ENCODE measurements around the gene GJC2. TPM values are rescaled to one million over a fixed set of nuclear protein-coding genes. Genes with fewer than 3 reads are reported as not detected.
A peak's percentile ranks its signal among the peaks of the same experiment; 100 is the strongest.
"Not testable (repeated sequence)": the region's sequence is repeated elsewhere in the genome, so short reads cannot be mapped to it uniquely, and the experiment has no call there.

GJC2 gene
- total RNA-seq, 1 experiment from 2014 or later, result not detected

DNA sequence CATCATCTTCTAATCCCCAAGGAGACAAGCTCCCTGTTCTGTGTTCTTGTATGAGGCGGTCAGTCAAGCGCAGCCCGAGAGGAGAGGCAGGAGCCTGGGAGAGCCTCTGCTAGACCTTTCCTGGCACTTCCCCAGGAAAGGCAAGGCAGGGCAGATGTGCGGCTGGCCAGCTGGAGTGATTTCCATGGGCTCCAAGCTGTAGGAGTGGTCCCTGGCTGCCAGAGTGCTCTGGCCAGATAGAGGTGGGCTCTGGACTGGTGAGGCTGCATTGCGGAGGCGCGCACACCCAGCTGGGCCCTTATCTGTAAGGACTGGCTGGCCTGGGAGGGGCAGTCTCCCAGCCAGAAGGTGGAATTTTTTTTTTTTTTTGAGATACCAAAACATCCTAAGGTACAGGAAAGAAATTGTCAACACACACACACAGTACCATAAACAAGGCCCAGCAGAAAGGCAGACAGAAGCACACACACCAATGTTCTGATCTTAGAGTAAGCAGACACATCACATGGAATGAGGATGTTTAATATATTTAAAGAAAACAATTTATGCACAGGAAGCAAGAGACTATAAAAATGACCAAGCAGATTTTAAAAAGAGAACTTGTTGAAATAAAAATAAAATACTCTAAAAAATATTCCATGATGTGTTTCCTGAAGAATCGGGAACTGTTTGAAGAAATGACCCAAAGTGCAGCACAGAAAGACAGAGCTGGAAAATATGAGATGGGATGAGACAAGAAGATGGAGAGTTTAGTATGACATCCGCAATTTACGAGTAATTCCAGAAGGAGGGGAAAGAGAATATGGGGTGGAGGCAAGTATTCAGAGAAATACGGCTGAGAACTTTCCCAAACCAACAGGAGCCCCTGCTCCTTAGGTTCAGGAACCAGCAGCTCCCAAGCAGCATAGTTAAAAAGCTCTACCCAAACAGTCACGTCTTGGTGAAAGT lies 29.3 kb downstream of the GJC2 start:
- Histone ChIP-seq H4K20me1 (ENCODE audit: insufficient read depth, low read depth, low read length) (no peaks in the 10 kb centered on the region), H3K27me3 (ENCODE audit: low read length) (no peaks in the 10 kb centered on the region), H3K9ac (ENCODE audit: low read length) (no peak overlapping the region), H3K9me2 (replicated peaks; ENCODE audit: insufficient read depth, low read length) (no peaks in the 10 kb centered on the region), H3K79me2 (ENCODE audit: low read length) (no peaks in the 10 kb centered on the region), H3K4me3 (ENCODE audit: low read length) (no peak overlapping the region), H3K36me3 (ENCODE audit: insufficient read depth, low read length) (no peaks in the 10 kb centered on the region), H3K27ac (ENCODE audit: low read length) (no peak overlapping the region), H2AFZ (ENCODE audit: low read length) (no peak overlapping the region), H3K4me1 (ENCODE audit: low read length) (no peaks in the 10 kb centered on the region), H3K4me2 (ENCODE audit: low read depth, low read length, poor library complexity, severe bottlenecking) (no peak overlapping the region), H3K9me3 (ENCODE audit: low read length) (no peaks in the 10 kb centered on the region)
- no peak for DNase-seq

DNA sequence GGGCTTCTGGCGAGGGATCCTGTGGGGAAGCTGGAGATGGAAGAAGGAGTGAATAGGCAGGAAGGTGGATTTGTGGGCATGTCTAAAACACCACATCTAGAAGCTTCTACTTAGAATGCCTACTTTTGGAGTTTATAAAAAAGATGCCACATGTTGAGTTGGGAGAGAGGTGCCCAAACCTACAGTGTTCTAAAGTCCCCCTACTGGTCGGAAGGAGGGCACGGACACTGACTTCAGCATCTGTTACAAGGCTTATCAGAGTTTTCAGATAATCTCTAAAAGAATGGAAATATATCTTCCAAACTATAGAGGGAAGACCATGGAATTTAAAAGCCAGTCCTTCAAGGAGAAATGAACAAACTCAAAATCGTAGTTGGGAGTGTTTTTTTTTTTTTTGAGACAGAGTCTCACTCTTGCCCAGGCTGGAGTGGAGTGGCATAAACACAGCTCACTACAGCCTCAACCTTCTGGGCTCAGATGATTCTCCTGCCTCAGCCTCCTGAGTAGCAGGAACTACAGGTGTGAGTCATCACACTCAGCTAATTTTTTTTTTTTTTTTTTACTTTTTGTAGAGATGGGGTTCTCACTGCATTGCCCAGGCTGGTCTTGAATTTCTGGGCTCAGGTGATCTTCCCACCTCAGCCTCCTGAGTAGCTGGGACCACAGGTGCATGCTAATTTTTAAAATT lies 30.7 kb downstream of the GJC2 start:
- Histone ChIP-seq H3K27ac (ENCODE audit: low read length) (no peak overlapping the region), H3K4me3 (ENCODE audit: low read length) (no peak overlapping the region), H3K9ac (ENCODE audit: low read length) (no peak overlapping the region), H3K4me1 (ENCODE audit: low read length) (no peaks in the 10 kb centered on the region), H4K20me1 (ENCODE audit: insufficient read depth, low read depth, low read length) (no peaks in the 10 kb centered on the region), H3K27me3 (ENCODE audit: low read length) (no peaks in the 10 kb centered on the region), H3K36me3 (ENCODE audit: insufficient read depth, low read length) (no peaks in the 10 kb centered on the region), H3K9me3 (ENCODE audit: low read length) (no peaks in the 10 kb centered on the region), H3K79me2 (ENCODE audit: low read length) (no peaks in the 10 kb centered on the region), H3K9me2 (replicated peaks; ENCODE audit: insufficient read depth, low read length) (no peaks in the 10 kb centered on the region), H2AFZ (ENCODE audit: low read length) (no peak overlapping the region), H3K4me2 (ENCODE audit: low read depth, low read length, poor library complexity, severe bottlenecking) (no peak overlapping the region)
- peak; percentile 66 for DNase-seq

DNA sequence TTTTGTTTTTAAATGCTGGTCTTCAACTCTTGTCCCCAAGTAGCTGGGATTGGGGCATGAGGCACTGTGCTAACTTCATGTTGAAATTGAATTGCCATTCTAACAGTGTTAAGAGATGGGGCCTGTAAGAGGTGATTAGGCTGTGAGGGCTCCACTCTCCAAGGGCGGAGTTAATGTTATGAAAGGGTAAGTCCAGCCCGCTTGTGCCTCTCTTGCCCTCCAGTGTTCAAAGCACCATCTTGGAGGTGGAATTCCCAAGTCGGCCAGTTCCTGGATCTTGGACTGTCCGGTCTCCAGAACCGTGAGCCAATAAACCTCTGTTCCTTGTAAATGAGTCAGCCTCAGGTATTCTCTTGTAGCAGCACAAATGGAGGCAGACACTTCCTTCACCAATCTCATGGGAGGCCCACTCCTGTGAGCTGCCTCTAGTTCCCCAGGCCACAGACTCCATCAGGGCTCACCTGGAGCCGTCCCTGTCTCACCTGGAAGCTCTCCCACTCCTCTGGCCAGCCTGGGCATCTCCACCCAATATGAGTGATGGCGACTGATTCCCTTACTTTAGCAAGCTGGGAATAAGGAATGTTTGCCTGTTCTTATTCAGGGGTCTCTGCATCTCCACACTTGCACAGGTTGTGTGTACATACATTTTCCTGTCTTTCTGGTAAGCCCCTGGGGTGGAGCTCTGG lies 31.4 kb downstream of the GJC2 start:
- Histone ChIP-seq H2AFZ (ENCODE audit: low read length) (no peak overlapping the region), H3K27ac (ENCODE audit: low read length) (no peak overlapping the region), H3K9me2 (replicated peaks; ENCODE audit: insufficient read depth, low read length) (no peaks in the 10 kb centered on the region)

GRCh38 chr1:228181645-228182034 lies 31.9 kb downstream of the GJC2 start:
- Histone ChIP-seq H3K36me3 (ENCODE audit: insufficient read depth, low read length) (no peaks in the 10 kb centered on the region), H3K4me1 (ENCODE audit: low read length) (no peaks in the 10 kb centered on the region), H3K4me3 (ENCODE audit: low read length) (no peak overlapping the region), H3K9me2 (replicated peaks; ENCODE audit: insufficient read depth, low read length) (no peaks in the 10 kb centered on the region), H3K27me3 (ENCODE audit: low read length) (no peaks in the 10 kb centered on the region), H3K27ac (ENCODE audit: low read length) (no peak overlapping the region), H3K9me3 (ENCODE audit: low read length) (no peaks in the 10 kb centered on the region), H2AFZ (ENCODE audit: low read length) (no peak overlapping the region), H3K4me2 (ENCODE audit: low read depth, low read length, poor library complexity, severe bottlenecking) (no peak overlapping the region), H3K79me2 (ENCODE audit: low read length) (no peaks in the 10 kb centered on the region), H4K20me1 (ENCODE audit: insufficient read depth, low read depth, low read length) (no peaks in the 10 kb centered on the region), H3K9ac (ENCODE audit: low read length) (no peak overlapping the region)
- no peak for DNase-seq

More for the DNA sequence above, 31.4 kb downstream of the GJC2 start:
- no peaks in the 10 kb centered on the region for H3K79me2 ChIP-seq (ENCODE audit: low read length)
- no peaks in the 10 kb centered on the region for H3K36me3 ChIP-seq (ENCODE audit: insufficient read depth, low read length)
- DNase-seq, result no peak
- no peaks in the 10 kb centered on the region for H3K27me3 ChIP-seq (ENCODE audit: low read length)
- H3K4me1 ChIP-seq (ENCODE audit: low read length), result no peaks in the 10 kb centered on the region
- H3K9ac ChIP-seq (ENCODE audit: low read length), result no peak overlapping the region
- no peak overlapping the region for H3K4me2 ChIP-seq (ENCODE audit: low read depth, low read length, poor library complexity, severe bottlenecking)
- no peak overlapping the region for H3K4me3 ChIP-seq (ENCODE audit: low read length)
- H4K20me1 ChIP-seq (ENCODE audit: insufficient read depth, low read depth, low read length), result no peaks in the 10 kb centered on the region
- no peaks in the 10 kb centered on the region for H3K9me3 ChIP-seq (ENCODE audit: low read length)

GRCh38 chr1:228182296-228183030 lies 32.7 kb downstream of the GJC2 start:
- Histone ChIP-seq H4K20me1 (ENCODE audit: insufficient read depth, low read depth, low read length) (no peaks in the 10 kb centered on the region), H3K9ac (ENCODE audit: low read length) (no peak overlapping the region), H3K9me3 (ENCODE audit: low read length) (no peaks in the 10 kb centered on the region), H3K79me2 (ENCODE audit: low read length) (no peaks in the 10 kb centered on the region), H3K4me1 (ENCODE audit: low read length) (no peaks in the 10 kb centered on the region), H3K27ac (ENCODE audit: low read length) (no peak overlapping the region), H3K27me3 (ENCODE audit: low read length) (no peaks in the 10 kb centered on the region), H3K4me2 (ENCODE audit: low read depth, low read length, poor library complexity, severe bottlenecking) (no peak overlapping the region), H3K4me3 (ENCODE audit: low read length) (no peak overlapping the region), H3K9me2 (replicated peaks; ENCODE audit: insufficient read depth, low read length) (no peaks in the 10 kb centered on the region), H3K36me3 (ENCODE audit: insufficient read depth, low read length) (no peaks in the 10 kb centered on the region), H2AFZ (ENCODE audit: low read length) (no peak overlapping the region)
- no peak for DNase-seq

GRCh38 chr1:228184152-228184551 lies 34.4 kb downstream of the GJC2 start:
- Histone ChIP-seq H3K9me3 (ENCODE audit: low read length) (no peaks in the 10 kb centered on the region), H3K9ac (ENCODE audit: low read length) (no peak overlapping the region), H3K9me2 (replicated peaks; ENCODE audit: insufficient read depth, low read length) (no peaks in the 10 kb centered on the region), H2AFZ (ENCODE audit: low read length) (no peak overlapping the region), H3K4me3 (ENCODE audit: low read length) (no peak overlapping the region), H3K27ac (ENCODE audit: low read length) (no peak overlapping the region), H3K36me3 (ENCODE audit: insufficient read depth, low read length) (no peaks in the 10 kb centered on the region), H3K4me1 (ENCODE audit: low read length) (no peaks in the 10 kb centered on the region), H3K4me2 (ENCODE audit: low read depth, low read length, poor library complexity, severe bottlenecking) (no peak overlapping the region), H4K20me1 (ENCODE audit: insufficient read depth, low read depth, low read length) (no peaks in the 10 kb centered on the region), H3K79me2 (ENCODE audit: low read length) (no peaks in the 10 kb centered on the region), H3K27me3 (ENCODE audit: low read length) (no peaks in the 10 kb centered on the region)
- DNase-seq, result no peak

- Histone ChIP-seq H3K4me3 (ENCODE audit: low read length) (no peak overlapping the region), H3K27ac (ENCODE audit: low read length) (no peak overlapping the region), H3K4me2 (ENCODE audit: low read depth, low read length, poor library complexity, severe bottlenecking) (no peak overlapping the region), H3K9ac (ENCODE audit: low read length) (no peak overlapping the region), H3K27me3 (ENCODE audit: low read length) (no peaks in the 10 kb centered on the region), H3K4me1 (ENCODE audit: low read length) (no peaks in the 10 kb centered on the region), H3K9me2 (replicated peaks; ENCODE audit: insufficient read depth, low read length) (no peaks in the 10 kb centered on the region), H4K20me1 (ENCODE audit: insufficient read depth, low read depth, low read length) (no peaks in the 10 kb centered on the region), H3K36me3 (ENCODE audit: insufficient read depth, low read length) (no peaks in the 10 kb centered on the region), H3K79me2 (ENCODE audit: low read length) (no peaks in the 10 kb centered on the region), H3K9me3 (ENCODE audit: low read length) (no peaks in the 10 kb centered on the region), H2AFZ (ENCODE audit: low read length) (no peak overlapping the region)
- DNase-seq, result no peak
Measured at GRCh38 chr1:228185641-228185965, 35.9 kb downstream of the GJC2 start.

GRCh38 chr1:228188249-228188648 lies 38.5 kb downstream of the GJC2 start:
- H3K4me1 ChIP-seq (ENCODE audit: low read length); DNase-seq; H3K36me3 ChIP-seq (ENCODE audit: insufficient read depth, low read length); H3K9me2 ChIP-seq (replicated peaks; ENCODE audit: insufficient read depth, low read length); H3K79me2 ChIP-seq (ENCODE audit: low read length); H4K20me1 ChIP-seq (ENCODE audit: insufficient read depth, low read depth, low read length); H3K9me3 ChIP-seq (ENCODE audit: low read length); H3K27me3 ChIP-seq (ENCODE audit: low read length); H3K4me2 ChIP-seq (ENCODE audit: low read depth, low read length, poor library complexity, severe bottlenecking); H3K4me3 ChIP-seq (ENCODE audit: low read length); H3K27ac ChIP-seq (ENCODE audit: low read length); H3K9ac ChIP-seq (ENCODE audit: low read length); H2AFZ ChIP-seq (ENCODE audit: low read length): not testable (repeated sequence)
